Tibial nerve (tissue), 3 donors: Measurements from ENCODE around the gene PLXNC1.

Experiments used
- CTCF ChIP-seq, 5 experiments: fragments of 200-600 bp in 3 of 5; fragments of 450-650 bp in 2 of 5; sonication (generic) in 3 of 5; IDR thresholded peaks; one replicate each; pipeline ENCODE4 v1.5.1; 2016 to 2019; ENCODE audit warnings: antibody characterized with exemption in 5 of 5, mild to moderate bottlenecking in 3 of 5, moderate library complexity in 2 of 5
- POLR2A ChIP-seq, 2 donors: fragments of 450-650 bp; IDR thresholded peaks; one replicate each; pipeline ENCODE4 v1.6.1; 2017; ENCODE audit warnings: antibody characterized with exemption in 2 of 2, mild to moderate bottlenecking in 2 of 2, moderate library complexity in 2 of 2

GRCh38 chr12:94273272-94273671, 124.9 kb downstream of the PLXNC1 start:
- no peak for TF ChIP-seq CTCF (IDR thresholded peaks at IDR 0.05)
- TF ChIP-seq POLR2A (IDR thresholded peaks at IDR 0.05), result no peak
